RPMI8226 (cell line): ENCODE results near the gene GFY.

Experiments
- DNase-seq: peaks from one replicate; pipeline ENCODE4 v3.0.0-alpha.2; 2015

GFY gene, protein sequence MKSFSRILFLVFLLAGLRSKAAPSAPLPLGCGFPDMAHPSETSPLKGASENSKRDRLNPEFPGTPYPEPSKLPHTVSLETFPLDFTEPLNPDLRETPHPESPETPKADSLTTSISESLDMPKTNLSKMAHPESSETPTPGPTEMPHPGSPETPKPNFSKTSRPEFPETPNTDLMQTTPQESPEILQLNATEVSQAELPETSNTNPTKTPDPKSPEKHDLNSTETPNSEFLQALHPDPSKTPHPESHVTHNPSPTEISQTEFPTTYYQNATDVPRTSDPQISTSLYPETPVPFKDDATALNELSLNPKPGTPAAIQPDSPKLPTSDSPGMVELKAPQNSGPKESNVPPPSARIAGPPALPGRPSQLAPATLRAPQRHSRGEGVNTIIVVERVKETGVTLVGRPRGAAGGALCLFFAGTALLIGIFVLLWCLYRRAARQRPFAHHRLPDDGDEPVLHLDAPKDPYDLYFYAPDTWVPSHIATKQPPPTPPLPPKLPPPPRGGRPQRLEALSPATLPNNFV

DNA sequence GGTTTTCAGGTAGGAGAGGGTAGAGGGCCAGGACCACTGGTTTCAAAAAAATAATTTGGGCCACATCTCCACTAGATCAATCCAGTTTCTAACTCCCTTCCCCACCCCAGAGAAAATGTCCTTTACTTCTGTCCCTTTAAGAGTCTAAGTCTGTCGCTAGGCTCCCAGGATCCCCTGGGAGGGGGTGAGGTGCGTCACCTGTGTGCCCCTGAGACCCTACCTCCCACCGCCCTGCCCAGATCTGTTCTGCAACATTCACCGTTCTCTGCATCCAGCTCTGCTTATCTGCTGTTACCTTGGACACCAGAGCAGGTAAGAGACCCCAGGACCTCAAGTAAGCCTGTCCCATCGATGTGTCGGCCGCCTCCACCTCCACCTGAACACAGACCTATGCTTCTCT lies at the start of gene GFY:
Gene GFY, plus strand, starts transcription at position 211 of the 400 bp plus-strand sequence. CDS start 1,043 bp downstream, outside the sequence.
- DNase-seq, result no peak

DNA sequence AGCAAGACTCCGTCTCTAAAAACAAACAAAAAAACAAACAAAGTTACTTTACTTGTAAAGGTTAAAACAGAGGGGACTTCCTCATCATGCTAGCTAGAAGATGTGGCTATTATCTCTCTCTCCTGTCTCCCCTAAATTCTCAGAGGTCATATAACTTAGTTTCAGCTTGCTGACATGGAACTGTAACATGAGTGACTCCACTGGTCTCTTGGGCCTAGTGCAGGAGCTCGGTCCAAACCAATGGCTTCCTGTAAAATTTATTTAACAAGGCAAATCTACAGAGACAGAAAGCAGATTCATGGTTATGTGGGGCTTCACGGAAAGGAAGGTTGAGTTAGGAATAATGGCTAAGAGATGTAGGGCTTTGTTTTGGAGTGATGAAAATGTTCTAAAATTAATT lies 46.7 kb upstream of the GFY start:
- DNase-seq, result no peak

DNA sequence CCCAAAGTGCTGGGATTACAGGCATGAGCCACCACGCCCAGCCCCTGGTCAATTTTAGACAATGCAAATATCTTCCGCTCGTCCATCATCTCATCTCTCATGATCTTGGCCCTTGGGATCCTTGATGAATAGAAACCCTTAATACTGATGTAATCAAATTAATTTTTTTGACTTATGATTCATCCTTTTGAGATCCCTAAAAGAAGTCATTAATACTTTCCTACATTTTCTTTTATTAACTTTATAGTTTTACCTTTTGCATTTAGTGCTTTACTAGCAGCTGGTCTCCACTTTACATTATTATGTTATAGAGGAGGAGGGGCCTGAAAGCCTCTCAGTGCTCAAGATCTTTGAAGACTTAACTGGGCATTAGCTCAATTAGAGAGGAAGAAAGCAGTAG lies 44.8 kb upstream of the GFY start:
- DNase-seq, result no peak

DNA sequence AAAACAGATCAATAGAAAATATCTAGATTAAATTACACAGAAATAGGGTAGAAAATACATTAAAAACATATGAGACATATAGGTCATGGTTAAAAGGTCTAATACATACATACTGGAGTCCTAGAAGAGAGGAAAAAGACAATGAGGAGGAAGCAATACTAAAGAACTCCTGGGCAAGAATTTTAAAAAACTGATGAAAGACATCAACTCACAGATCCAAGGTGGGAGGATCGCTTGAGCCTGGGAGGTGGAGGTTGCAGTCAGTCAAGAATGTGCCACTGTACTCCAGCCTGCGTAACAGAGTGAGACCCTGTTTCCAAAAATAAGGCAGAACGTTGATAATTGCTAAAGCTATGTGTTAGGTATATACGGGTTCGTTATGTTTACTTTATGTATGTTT lies 42.5 kb upstream of the GFY start:
- DNase-seq, result no peak

DNA sequence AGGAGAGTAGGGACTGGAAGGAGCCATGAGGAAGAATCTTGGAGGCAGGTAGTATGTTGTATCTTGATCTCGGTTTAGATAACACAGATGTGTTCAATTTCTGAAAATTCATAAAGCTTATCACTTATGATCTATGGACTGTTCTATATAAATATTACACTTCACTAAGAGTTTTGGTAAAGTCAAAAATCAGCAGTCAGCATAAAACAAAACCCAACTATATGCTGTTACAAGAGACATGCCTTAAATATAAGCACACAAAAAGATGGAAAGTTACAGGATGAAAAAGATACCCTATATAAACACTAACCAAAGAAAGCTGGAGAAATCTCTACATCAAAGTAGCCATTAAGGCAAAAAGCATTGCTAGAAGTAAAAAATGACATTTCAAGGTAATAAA lies 41.6 kb upstream of the GFY start:
- no peak for DNase-seq

DNA sequence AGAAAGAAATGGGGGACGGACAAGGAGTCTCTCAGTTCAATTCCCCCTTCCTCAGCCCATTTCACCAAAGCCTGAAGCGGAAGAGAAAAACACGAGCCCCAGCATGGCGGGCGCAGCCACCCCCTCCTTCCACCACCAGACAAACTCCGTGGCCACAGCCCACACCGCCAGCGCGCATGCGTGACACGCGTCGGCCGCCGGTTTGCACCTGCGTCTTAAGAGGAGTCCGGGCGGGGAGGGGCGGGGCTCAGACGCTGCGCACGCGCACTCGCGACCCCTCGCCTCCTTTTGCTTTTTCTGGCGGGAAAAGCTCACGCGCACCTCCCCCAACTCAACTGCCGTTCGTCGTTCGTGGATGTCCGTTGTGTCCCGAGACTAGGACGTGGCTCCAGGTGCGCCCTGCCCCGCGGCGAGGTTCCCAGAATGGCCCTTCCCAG lies 37.2 kb upstream of the GFY start, which contains the start of gene KASH5:
Gene KASH5, plus strand, starts transcription at position 314 of the 437 bp plus-strand sequence. CDS start 2,635 bp downstream, outside the sequence.
- DNase-seq, result peak; percentile 92

DNA sequence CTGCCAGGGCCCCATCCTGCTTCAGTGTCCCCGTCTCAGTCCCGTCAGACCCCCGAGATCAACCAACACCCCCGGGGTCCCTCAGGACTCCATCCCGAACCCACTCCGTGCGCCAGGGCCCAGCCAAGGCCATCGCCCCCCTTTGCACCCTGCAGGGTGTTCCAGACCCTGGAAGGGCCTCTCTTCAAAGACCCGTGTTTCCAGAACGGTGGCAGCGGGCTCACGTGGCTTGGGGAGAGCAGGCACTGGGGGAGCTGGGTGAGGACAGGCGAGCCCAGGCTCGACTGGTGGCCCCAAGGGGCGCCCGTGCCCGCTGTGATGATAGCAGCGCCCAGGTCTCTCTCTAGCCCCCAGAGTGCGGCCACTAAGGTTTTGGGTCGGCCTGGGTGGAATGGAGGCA lies 35.8 kb upstream of the GFY start:
- no peak for DNase-seq

DNA sequence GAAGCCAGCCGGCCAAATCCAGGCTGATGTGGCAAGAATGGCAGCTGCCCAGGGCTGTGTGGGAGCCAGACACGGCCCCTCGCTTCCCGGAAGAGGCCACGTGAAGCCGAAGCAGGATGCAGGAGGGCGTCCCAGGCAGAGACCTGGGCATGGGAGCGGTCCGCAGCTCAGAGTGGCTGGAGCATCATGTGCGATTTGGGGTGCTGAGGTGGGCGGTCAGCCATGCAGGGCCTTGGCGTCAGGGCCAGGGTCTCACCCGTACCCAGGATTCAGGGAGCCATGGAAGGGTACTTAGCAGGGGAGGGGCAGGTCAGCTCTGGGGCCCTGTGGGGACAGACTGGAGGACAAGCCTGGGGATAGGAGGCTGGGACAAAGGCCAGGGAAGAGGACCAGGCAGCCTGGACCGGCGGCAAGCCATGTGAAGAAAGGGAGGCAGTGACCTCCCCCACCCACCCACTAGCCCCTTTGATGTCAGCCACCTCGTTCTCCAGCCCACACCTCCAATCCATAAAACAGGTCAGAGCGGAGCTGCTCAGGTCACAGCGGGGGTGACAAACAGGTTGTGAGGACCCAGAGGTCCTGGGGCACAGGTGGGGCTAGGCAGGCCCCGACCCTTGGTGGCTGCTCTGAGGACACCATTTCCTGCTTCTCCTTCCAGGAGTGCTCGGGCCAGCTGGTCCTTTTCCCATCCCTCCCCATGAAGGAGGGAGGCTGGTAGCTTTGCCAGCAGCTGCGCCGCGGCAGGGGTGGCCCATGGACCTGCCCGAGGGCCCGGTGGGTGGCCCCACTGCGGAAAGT lies 34.9 kb upstream of the GFY start:
- no peak for DNase-seq

DNA sequence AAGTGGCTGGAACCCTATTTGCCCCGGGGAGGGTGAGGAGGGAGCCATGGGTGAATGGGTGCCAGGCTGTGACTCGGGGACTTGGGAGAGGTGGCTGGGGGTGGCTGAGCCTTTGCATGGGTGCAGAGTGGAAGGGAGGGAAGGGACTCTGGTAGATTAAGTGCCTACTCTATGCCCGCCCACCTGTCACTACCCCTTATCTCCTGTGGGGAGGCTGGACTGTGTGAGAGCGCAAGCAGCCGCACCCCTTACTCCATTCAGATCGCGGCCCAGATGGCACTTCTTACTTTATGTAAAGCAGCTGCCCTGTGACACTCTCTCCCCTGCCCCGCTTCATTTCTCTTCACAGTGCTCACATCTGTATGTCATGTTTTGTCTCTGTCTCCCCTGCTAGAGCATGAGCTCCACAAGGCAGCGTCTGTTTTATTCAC lies 34.2 kb upstream of the GFY start:
- no peak for DNase-seq

DNA sequence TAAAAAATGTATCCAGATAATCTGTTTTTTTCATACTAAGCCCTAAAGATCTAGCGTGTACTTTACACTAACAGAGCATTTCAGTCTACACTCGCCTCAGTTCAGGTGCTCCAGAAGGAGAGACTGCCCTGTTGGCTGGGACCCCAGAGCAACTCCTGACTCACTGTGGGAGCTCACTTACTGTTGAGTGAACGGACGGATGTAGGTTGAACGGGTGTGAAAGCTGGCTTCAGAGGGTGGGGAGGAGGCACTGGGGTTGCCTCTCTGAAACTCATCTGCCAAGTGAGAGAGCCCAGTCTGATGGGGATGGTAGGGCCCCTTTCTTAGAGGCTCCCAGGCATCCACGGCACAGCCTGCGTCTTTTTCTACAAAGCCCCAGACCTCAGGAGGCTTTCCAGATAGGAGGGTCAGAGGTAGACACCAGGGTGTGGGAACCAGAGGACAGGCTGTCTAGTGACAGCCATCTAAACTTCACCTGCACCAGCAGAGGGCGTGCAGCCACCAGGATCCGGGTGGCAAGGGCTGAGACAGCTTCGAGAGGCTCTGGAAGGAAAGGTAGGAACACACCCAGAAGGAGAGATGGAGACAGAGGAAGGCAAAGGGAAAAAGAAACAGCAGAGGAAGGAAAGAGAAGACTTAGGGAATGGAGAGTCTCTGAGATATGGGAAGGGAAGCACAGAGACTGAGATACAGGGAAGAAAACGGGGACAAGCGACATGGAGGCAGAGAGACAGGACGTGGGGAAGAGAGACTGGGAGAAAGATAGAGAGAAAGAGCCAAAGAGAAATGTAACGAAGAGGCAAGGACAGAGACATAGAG lies 33.4 kb upstream of the GFY start:
- peak; percentile 76 for DNase-seq

DNA sequence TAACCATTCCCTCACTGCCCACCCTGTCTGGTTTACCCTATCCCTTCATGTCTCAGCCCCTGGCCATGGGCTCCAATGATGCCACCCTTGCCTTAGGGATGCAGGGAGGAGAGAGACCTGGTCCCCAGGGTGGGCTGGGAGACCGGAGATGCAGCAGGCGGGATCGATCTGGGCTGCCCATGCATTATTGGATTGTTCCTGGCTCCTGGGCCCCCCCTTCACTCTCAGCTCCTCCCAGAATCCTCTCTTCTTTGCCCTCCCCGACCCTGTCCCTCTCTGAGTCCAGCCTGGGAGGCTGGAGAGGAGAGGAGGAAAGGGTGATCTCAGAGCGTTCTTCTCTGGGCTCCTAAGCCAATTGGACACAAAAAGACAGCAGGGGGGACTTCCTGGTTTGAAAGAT lies 31.3 kb upstream of the GFY start:
- no peak for DNase-seq

DNA sequence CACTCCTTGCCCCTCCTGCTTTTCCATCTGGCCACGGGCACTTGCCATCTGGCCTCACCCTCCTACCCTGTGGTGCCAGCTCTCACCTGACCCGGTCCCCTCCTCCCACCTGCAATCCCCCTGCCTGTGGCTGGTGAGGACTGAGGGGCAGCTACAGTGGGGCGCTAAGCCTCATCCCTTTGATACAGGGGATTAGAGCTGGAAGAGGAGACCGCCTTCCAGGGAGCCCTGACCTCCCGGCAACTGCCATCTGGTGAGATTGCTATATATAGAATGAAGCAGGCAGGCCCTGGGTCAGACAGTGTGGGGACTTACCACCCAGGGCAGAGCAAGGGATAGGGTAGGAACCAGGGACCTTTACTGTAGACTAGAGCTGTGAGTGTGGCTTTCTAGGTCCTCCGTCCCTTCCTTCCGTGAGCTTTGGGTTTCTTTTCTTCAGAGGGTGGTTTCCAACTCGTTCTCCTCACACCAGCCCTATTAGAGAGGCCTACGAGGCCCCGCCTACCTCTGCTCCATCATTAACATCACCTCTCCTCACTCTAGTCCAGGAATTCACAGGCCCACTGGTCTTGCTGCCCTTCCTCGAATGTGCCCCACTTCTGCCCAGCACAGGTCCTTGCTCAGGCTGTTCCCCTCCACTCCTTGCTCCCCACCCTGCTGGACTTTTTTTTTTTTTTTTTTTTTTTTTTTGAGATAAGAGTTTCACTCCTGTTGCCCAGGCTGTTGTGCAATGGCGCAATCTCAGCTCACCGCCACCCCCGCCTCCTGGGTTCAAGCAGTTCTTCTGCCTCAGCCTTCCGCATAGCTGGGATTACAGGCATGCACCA lies 29.4 kb upstream of the GFY start:
- DNase-seq, result no peak

DNA sequence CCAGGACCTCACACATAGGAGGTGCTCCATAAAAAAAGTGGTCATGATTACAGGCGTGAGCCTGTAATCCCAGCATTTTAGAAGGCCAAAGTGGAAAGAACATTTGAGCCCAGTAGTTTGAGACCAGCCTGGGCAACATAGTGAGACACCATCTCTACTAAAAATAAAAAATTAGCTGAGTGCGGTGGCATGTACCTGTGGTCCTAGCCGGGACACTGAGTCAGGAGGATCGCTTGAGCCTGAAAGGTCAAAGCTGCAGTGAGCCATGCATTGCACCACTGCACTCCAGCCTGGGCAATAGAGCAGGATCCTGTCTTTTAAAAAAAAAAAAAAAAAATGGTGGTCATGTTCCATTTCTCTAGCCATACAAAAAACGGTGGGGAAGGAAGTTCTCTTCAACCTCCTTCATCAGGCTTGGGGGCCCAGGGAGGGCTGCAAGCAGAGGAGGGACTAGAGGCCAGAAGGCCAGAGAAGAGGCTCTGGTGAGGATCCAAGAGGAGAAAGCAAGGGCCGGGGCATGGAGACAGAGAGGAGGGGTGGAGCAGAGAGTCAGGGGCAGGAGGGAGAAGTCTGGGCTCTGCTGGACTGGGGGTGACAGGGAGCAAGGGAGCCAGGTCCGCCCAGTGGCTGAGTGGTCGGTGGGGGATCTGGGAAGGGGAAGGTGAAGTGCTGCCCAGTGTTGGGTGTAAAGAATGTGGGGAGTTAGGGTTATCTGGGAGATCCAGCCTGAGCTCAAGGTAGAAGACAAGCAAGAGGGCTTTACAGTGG lies 28.3 kb upstream of the GFY start:
- DNase-seq, result no peak

DNA sequence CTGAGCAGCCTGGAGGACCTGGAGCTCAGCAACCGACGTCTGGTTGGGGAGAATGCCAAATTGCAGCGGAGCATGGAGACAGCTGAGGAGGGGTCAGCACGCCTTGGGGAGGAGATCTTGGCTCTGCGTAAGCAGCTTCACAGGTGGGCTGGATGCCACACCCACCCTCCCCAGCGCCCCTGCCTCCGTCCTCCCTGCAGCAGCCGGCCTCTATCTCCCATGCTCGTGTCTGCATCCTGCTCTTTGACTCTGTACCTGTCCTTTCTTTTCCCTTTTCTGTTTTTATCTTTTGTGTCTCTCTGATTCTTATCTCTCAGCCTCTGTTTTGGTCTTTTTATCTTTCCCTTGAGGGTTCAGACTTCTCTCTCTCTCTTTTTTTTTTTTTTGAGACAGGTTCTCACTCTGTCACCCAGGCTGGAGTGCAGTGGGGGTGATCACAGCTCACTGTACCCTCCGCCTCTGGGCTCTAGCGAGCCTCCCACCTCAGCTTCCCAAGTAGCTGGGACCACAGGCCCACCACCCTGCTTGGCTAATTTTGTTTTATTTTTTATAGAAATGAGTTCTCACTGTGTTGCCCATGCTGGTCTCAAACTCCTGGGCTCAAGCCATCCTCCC lies 27.1 kb upstream of the GFY start:
- no peak for DNase-seq

DNA sequence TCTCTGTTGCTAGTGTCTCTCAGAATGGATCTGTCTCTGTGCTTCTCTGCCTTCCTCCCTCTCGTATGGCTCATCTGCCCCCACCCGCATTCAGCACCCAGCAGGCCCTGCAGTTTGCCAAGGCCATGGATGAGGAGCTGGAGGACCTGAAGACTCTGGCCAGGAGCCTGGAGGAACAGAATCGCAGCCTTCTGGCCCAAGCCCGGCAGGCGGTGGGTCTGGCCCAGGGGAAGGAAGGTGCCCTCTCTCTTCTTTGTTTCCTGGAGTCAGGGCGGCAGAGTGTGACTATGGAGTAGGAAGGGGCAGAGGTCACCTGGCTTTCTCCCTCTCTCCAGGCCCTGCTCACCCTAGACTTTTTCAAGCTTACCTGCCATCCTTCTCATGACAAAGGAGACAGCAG lies 26.3 kb upstream of the GFY start:
- no peak for DNase-seq

DNA sequence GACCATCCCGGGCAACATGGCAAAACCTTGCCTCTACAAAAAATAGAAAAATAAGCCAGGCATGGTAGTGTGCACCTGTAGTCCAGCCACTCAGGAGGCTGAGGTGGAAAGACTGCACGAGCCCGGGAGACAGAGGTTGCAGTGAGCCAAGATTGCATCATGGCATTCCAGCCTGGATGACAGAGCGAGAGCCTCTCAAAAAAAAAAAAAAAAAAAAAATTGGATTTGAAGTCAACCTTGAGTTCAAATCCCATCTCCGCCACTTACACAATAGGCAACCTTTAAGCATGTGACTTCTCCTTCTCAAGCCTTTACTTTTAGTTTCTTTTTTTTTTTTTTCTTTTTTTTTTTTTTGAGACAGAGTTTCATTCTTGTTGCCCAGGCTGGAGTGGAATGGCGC lies 25.2 kb upstream of the GFY start:
- no peak for DNase-seq

DNA sequence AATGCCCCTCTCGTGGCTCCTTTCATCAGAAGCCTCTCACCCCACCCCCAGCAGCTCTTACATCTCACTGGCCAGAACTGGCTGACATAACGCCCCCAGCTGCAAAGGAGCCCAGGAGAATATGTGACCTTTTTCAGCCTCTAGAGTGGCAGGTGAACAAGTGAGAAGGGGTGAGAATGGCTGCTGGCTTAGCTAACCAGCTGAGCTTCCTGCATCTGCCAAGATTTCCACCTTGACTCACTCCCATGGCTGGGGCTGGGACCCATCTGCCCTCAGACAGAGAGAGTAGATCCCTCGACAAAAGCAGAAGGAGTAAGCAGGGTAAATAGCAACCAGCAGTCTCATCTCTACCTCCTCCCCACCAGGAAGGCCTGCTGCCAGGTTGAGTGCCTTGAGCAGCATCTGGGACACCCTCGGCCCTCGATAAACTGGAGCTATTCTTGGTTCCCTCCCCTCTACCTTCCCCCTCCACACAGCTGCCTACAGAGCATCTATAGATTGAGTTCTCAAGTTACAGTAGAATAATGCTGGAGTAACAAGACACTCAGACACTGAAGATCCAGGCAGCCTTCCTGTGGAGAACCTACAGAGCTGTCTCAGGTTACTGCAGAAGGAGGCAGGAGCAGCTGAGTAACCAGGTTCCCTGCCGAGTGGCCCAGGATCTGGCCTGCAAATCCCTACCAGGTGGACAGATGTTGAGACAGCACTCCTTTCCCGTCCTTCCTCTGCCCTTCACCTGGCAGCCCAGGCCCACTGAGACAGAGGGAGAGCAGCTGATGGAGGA lies 21.6 kb upstream of the GFY start:
- no peak for DNase-seq

DNA sequence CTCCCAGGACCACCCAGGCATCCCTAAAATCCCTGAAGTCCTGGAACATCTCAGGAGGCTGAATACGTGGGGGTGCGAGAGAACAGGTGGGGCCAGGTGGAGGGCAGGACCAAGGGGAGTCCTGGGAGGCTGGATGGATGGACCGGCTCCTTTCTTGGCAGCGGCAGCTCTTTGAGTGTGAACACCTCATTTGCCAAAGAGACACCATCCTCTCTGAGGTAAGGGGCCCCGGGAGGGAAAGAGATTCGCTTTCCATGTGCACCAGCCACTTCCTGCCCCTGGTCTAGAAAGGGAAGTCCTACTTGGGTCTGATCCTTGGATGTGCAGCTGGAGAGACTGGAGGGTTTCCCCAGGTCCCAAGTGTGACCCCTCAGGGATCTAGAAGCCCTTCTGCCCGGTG lies 18.1 kb upstream of the GFY start:
- DNase-seq, result no peak

DNA sequence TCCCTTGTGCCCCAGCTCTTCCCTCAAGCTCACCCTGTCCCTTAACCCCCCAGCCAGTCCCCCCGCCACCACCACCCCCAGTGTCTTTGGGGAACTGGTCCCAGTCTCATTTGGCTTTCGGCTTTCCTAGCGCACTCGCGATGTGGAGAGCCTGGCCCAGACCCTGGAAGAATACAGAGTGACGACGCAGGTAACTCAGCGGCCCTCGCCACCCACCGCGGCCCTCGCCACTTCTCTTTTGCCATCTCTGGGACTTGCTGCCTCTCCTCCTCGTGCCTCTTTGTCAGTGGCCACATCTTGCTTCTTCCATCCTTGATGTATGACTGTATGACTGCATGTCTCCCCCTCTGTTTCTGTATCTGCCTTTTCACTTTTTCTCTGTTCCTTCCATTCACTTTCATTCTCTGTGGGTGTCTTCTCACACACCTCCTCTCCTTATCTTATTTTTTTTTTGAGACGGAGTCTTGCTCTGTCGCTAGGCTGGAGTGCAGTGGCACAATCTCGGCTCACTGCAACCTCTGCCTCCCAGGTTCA lies 17.6 kb upstream of the GFY start:
- no peak for DNase-seq
